ENCODE measurements around the gene GATC.

The GATC gene

GRCh38 chr12:120500581-120500980 lies 54.3 kb downstream of the GATC start:
- Histone ChIP-seq H3K27ac (ENCODE audit: poor library complexity, severe bottlenecking) (no peak overlapping the region), H3K27me3 (ENCODE audit: insufficient read depth, poor library complexity, severe bottlenecking) (no peaks in the 10 kb centered on the region), H3K36me3 (ENCODE audit: low read depth) (peaks cover 46% of the 10 kb centered on the region), H3K4me1 (ENCODE audit: insufficient read depth, poor library complexity, severe bottlenecking) (peaks cover 15% of the 10 kb centered on the region), H3K4me3 (ENCODE audit: severe bottlenecking) (no peak overlapping the region), H3K9me3 (ENCODE audit: severe bottlenecking) (no peaks in the 10 kb centered on the region)
- ATAC-seq (ENCODE audit: low read depth) (no peak), DNase-seq (ENCODE audit: low spot score) (no peak)
- TF ChIP-seq CTCF (IDR thresholded peaks at IDR 0.05; ENCODE audit: poor library complexity, severe bottlenecking) = no peak

GRCh38 chr12:120504587-120504986 lies 58.3 kb downstream of the GATC start:
- H3K9me3 ChIP-seq (ENCODE audit: severe bottlenecking) = no peaks in the 10 kb centered on the region
- H3K4me1 ChIP-seq (ENCODE audit: insufficient read depth, poor library complexity, severe bottlenecking) = no peaks in the 10 kb centered on the region
- no peak overlapping the region for H3K27ac ChIP-seq (ENCODE audit: poor library complexity, severe bottlenecking)
- DNase-seq (ENCODE audit: low spot score) = no peak
- TF ChIP-seq CTCF (IDR thresholded peaks at IDR 0.05; ENCODE audit: poor library complexity, severe bottlenecking) = no peak
- no peak for ATAC-seq (ENCODE audit: low read depth)
- peaks cover 49% of the 10 kb centered on the region for H3K36me3 ChIP-seq (ENCODE audit: low read depth)
- no peaks in the 10 kb centered on the region for H3K27me3 ChIP-seq (ENCODE audit: insufficient read depth, poor library complexity, severe bottlenecking)
- no peak overlapping the region for H3K4me3 ChIP-seq (ENCODE audit: severe bottlenecking)

GRCh38 chr12:120508537-120508936 lies 62.3 kb downstream of the GATC start:
- no peaks in the 10 kb centered on the region for H3K4me1 ChIP-seq (ENCODE audit: insufficient read depth, poor library complexity, severe bottlenecking)
- no peak for ATAC-seq (ENCODE audit: low read depth)
- TF ChIP-seq CTCF (IDR thresholded peaks at IDR 0.05; ENCODE audit: poor library complexity, severe bottlenecking) = no peak

More at GRCh38 chr12:120508537-120508936, 62.3 kb downstream of the GATC start:
- Histone ChIP-seq H3K27me3 (ENCODE audit: insufficient read depth, poor library complexity, severe bottlenecking) (no peaks in the 10 kb centered on the region), H3K27ac (ENCODE audit: poor library complexity, severe bottlenecking) (no peak overlapping the region), H3K9me3 (ENCODE audit: severe bottlenecking) (no peaks in the 10 kb centered on the region), H3K36me3 (ENCODE audit: low read depth) (peaks cover 67% of the 10 kb centered on the region), H3K4me3 (ENCODE audit: severe bottlenecking) (no peak overlapping the region)
- no peak for DNase-seq (ENCODE audit: low spot score)
